Lower leg skin (tissue), 4 donors: ENCODE results near the gene FGD6. TPM values are rescaled to one million over a fixed set of nuclear protein-coding genes. Genes with fewer than 3 reads are reported as not detected.
"Not testable (repeated sequence)": the region's sequence is repeated elsewhere in the genome, so short reads cannot be mapped to it uniquely, and the experiment has no call there.

Experiments used
- DNase-seq, 2 donors: peaks; one replicate each; pipeline ENCODE4 v3.0.0-alpha.2; 2019; ENCODE audit warnings: low spot score in 2 of 2
- H3K4me3 ChIP-seq: fragments of 200-600 bp; sonication (generic); 2 replicates; pipeline ENCODE4 v1.5.1; 2017; ENCODE audit warnings: mild to moderate bottlenecking, low read depth; ENCODE audit not compliant: poor library complexity, severe bottlenecking
- POLR2A ChIP-seq, 2 donors: fragments of 450-650 bp; IDR thresholded peaks; one replicate each; pipeline ENCODE4 v1.6.1; 2016 to 2017; ENCODE audit warnings: antibody characterized with exemption in 2 of 2, mild to moderate bottlenecking in 1 of 2, moderate library complexity in 1 of 2
- WGBS, 2 donors: methylation state at CpG; one replicate each; pipeline ENCODE4 v1.1.5; 2018; 5-methylcytosine and 5-hydroxymethylcytosine counted together
- intact Hi-C: fragments of 100-400 bp; cut with DNase I; formaldehyde crosslinking; loops from one replicate; pipeline ENCODE4 v1.15.0; 2023; ENCODE audit warnings: low total_unique reads
- total RNA-seq, 4 donors: library from RNA; depleted of rRNA; stranded (reverse); fragments of >200 nt; gene quantifications; one replicate each; pipeline ENCODE4 v1.1.0, GENCODE V29; 2016
- TF ChIP-seq, protein P1 (sequence below), 3 donors: fragments of 450-650 bp; IDR thresholded peaks; one replicate each; pipeline ENCODE4 v1.5.1; 2016; ENCODE audit warnings: antibody characterized with exemption in 3 of 3, mild to moderate bottlenecking in 3 of 3, moderate library complexity in 2 of 3

The FGD6 gene
- total RNA-seq, 4 donors from 2014 or later: 13.9 to 19.1 (median 14.7) TPM

DNA sequence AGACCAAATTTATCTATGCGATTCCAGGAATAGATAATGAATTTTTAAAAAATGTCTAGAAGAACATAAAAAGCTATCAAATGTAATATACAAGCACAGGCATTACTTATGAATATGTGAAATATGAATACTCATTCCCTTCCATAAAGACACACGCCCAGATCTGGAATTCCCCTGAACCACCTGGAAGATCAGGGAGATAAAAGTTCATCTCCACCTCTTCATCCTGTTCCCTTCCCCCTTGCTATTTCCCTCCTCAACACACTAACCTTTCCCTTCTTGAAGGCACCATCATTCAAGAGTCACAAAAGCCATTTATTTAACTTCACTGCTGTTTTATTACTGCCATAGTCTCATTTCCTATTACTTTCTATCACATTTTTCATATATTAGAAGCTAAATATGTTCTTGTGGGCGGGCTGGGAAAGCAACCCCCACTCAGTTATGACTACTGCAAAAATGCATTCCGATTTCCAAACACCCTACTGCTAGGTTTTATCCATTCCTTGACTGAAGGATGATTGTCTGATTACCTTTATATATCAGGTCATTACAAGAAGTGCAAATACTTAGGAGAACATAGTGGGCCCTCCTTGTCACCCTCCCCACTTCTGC is 16.1 kb downstream of the FGD6 start:
- no peak for DNase-seq
- WGBS, 2 donors: 59 to 66% methylated on average over 4 of the region's 4 CpGs
- intact Hi-C loops: no loop called here

DNA sequence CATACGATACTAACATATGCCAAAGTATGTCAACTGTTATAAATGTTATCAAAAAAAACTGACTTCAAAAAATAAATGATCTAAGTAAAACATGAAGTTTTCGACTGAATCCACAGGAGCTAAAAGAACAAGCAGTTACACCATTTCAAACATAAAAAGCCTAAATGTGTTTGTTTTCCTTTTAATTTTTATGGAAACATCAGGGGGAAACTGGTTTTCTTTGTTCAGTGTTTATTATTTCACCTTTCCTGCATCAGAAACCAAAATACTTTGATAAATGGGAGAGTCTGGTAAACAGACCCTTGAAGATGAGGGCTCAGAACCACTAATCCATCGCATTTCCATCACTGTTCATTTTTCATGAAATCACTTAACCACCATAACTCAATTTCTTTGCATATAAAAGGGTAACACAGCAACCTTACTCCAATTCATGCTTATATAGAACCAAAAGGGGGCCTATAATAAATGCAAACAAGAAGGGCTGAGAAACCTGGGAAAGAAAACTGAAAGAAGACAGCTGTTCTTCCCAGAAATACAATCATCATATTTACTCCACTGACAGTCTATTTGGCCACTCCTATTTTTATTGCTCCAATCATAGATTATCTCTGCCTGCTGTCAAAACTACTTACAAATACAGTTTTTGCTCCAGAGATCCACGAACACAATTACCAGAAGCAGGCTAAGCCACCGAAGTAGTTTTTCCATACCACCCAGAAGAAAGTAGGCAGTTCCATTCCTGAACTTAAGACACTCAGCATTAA is 17.0 kb downstream of the FGD6 start:
- intact Hi-C loops: no loop called here
- TF ChIP-seq, protein P1, sequence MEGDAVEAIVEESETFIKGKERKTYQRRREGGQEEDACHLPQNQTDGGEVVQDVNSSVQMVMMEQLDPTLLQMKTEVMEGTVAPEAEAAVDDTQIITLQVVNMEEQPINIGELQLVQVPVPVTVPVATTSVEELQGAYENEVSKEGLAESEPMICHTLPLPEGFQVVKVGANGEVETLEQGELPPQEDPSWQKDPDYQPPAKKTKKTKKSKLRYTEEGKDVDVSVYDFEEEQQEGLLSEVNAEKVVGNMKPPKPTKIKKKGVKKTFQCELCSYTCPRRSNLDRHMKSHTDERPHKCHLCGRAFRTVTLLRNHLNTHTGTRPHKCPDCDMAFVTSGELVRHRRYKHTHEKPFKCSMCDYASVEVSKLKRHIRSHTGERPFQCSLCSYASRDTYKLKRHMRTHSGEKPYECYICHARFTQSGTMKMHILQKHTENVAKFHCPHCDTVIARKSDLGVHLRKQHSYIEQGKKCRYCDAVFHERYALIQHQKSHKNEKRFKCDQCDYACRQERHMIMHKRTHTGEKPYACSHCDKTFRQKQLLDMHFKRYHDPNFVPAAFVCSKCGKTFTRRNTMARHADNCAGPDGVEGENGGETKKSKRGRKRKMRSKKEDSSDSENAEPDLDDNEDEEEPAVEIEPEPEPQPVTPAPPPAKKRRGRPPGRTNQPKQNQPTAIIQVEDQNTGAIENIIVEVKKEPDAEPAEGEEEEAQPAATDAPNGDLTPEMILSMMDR (IDR thresholded peaks at IDR 0.05): no peak
- TF ChIP-seq POLR2A (IDR thresholded peaks at IDR 0.05): no peak
- no peak for DNase-seq
- no peak overlapping the region for H3K4me3 ChIP-seq
- 32 to 37% methylated on average over 5 of the region's 5 CpGs for WGBS, 2 donors

More for the DNA sequence above, 16.1 kb downstream of the FGD6 start:
- TF ChIP-seq POLR2A (IDR thresholded peaks at IDR 0.05): no peak
- TF ChIP-seq, protein P1 (IDR thresholded peaks at IDR 0.05): no peak
- no peak overlapping the region for H3K4me3 ChIP-seq

DNA sequence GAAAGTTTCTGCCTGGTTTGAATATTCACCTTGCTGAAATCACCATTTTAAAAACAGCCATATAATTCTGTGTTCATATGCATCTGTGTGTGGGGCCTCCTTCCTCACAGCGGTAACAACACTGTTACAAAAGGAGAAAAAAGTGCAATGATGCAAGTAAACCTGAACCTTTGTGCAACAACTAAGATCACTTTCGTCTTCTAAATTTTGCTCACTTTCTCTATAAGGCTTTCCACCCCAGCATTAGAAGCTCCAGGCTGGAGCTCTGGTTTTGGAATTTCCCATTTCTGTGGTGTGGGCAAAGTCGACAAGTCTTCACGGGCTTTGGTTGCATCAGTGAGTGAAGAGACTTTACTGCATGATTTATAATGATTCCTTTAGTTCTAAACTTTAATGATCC is 18.4 kb downstream of the FGD6 start:
- no peak for DNase-seq
- TF ChIP-seq, protein P1 (IDR thresholded peaks at IDR 0.05): no peak
- TF ChIP-seq POLR2A (IDR thresholded peaks at IDR 0.05): no peak
- 50 to 79% methylated on average over 4 of the region's 4 CpGs for WGBS, 2 donors
- H3K4me3 ChIP-seq: no peak overlapping the region
- intact Hi-C loops: no loop called here

GRCh38 chr12:95197636-95198035 is 19.6 kb downstream of the FGD6 start:
- intact Hi-C loops: no loop called here
- WGBS, 2 donors: 67 to 77% methylated on average over 2 of the region's 2 CpGs
- H3K4me3 ChIP-seq: no peak overlapping the region
- no peak for DNase-seq
- no peak for TF ChIP-seq POLR2A (IDR thresholded peaks at IDR 0.05)
- TF ChIP-seq, protein P1 (IDR thresholded peaks at IDR 0.05): no peak

GRCh38 chr12:95196875-95197569 is 20.2 kb downstream of the FGD6 start:
- DNase-seq: not testable (repeated sequence)

DNA sequence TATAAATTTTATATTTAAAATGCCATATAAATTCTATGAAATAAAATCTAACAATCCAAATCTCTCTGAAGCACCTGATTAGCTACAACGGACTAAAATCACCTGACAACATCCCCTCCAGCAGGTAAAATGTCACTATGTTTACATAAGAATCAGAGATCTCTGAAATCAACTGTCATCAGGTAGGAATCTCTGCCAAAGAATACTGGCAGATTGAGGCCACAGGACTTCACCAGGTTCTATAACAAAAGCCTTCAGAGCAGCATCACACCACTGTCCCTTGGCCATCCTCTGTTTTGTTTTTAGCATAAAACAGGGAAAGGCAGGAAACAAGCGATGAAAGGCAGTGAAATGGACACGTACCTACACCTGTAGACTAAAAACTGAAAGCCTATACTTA is 22.1 kb downstream of the FGD6 start:
- intact Hi-C loops: no loop called here
- DNase-seq: no peak

More at GRCh38 chr12:95196875-95197569, 20.2 kb downstream of the FGD6 start:
- intact Hi-C loops, H3K4me3 ChIP-seq: not testable (repeated sequence)
- WGBS, 2 donors: 94 to 97% methylated on average over 7 of the region's 7 CpGs

More for the DNA sequence above, 22.1 kb downstream of the FGD6 start:
- no peak overlapping the region for H3K4me3 ChIP-seq
- WGBS, 2 donors: 89 to 91% methylated on average over 3 of the region's 3 CpGs
- TF ChIP-seq, protein P1 (IDR thresholded peaks at IDR 0.05): no peak
- TF ChIP-seq POLR2A (IDR thresholded peaks at IDR 0.05): no peak
